Measurements from ENCODE around the gene FBXO21. TPM values are rescaled to one million over a fixed set of nuclear protein-coding genes. Genes with fewer than 3 reads are reported as not detected.

FBXO21 gene
- total RNA-seq, 4 donors from 2014 or later = 76.8 to 133 (median 87.7) TPM

DNA sequence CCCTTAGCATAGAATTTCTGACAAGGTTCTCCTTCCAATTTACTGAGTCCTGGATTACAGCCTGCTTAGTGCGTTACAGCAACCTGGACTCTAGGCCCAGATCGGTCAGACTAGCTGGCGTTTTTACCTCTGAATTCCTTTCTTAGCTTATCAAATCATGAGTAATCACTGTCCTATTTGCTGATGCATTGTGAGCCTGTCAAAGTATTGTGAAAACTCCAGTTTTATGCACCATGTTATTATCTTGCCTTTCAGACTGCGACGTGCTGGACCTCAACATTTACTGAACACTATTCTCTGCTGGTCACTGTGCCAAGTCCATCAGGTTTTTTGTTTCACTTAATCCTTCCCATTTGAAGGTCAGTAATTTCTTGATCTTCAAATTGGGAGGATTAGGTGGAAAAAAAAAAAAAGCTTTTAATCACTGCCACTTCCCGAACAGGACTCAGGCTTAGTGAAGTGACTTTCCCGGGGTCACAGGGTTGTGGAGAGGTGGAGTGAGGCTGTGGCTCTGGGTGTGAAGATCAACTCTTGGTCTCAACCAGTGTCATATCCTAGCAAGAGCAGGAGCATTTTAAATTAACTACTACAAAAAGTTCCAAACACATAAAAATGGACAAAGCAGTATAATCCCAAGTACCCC lies 31.2 kb downstream of the FBXO21 start:
- WGBS, 2 donors = 86% methylated on average over 7 of the region's 7 CpGs
- intact Hi-C loops (cut with DNase I; ENCODE audit: low total_unique reads) = no loop called here
- no peak for DNase-seq (ENCODE audit: low spot score in 2 of 2)
- TF ChIP-seq, protein P1, sequence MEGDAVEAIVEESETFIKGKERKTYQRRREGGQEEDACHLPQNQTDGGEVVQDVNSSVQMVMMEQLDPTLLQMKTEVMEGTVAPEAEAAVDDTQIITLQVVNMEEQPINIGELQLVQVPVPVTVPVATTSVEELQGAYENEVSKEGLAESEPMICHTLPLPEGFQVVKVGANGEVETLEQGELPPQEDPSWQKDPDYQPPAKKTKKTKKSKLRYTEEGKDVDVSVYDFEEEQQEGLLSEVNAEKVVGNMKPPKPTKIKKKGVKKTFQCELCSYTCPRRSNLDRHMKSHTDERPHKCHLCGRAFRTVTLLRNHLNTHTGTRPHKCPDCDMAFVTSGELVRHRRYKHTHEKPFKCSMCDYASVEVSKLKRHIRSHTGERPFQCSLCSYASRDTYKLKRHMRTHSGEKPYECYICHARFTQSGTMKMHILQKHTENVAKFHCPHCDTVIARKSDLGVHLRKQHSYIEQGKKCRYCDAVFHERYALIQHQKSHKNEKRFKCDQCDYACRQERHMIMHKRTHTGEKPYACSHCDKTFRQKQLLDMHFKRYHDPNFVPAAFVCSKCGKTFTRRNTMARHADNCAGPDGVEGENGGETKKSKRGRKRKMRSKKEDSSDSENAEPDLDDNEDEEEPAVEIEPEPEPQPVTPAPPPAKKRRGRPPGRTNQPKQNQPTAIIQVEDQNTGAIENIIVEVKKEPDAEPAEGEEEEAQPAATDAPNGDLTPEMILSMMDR (IDR thresholded peaks at IDR 0.05) = no peak
- no peak for TF ChIP-seq POLR2A (IDR thresholded peaks at IDR 0.05)
- no peak overlapping the region for H3K4me3 ChIP-seq (ENCODE audit: low read depth, poor library complexity, severe bottlenecking)

DNA sequence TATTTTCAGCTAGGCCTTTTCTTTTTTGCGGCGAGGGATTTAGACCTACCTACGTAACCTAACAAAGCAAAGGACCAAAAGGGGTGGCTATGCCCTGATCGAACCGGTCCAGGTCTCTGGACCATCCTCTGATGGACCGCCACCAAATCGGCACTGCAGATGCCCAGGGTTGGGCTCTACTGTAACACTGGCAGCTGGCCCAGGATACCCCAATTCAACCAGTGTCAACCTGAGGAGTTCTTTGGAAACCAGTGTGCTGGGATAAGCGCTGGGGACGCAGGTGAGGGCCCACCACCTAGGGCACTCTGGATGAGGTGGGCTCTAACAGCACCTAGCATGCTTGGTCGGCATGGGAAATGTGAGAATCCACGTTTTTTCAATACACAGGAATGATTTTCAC lies 32.2 kb downstream of the FBXO21 start:
- peak in 1 of 2 donors; percentile 59 for DNase-seq (ENCODE audit: low spot score in 2 of 2)
- H3K4me3 ChIP-seq (ENCODE audit: low read depth, poor library complexity, severe bottlenecking) = no peak overlapping the region
- 90% methylated on average over 11 of the region's 11 CpGs for WGBS, 2 donors
- TF ChIP-seq POLR2A (IDR thresholded peaks at IDR 0.05) = no peak
- TF ChIP-seq, protein P1 (IDR thresholded peaks at IDR 0.05) = no peak
- intact Hi-C loops (cut with DNase I; ENCODE audit: low total_unique reads) = no loop called here

DNA sequence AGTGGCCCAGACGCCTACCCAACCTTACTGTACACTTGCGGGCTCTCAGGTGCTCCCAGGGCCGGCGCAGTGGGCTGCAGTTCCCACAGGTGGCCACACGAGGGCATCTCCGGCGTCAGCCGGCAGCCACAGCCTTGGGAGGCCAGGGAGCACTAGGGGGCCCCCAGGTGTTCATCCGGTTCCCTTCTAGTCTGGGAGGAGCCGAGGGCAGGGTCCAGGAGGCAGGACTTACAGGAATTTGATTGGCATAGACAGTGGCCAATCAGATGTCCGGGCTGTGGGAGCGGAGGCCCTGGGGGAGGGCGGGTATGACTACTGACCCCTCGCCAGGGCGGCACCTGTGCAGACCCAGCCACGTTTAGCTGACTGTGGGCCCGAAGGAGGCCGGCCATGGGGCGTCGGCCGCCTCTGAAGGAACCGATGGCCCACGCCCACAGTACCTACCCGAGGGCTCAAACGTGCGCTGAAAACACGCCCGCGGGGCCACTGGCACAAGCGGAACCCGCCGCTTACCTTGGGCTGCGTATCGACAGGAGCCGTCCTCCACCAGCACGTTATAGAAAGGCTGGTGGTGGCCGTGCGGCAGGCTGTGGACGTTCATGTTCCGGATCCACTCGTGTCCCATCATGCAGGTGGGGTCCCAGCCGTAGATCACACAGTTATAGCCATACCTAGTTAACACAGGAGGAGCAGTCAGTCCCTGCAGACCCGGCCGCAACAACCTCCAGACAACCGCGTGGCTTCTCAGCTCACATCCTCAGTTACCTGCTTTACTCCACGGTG lies 34.8 kb downstream of the FBXO21 start:
- 85 to 87% methylated on average over 40 to 47 of the region's 47 CpGs for WGBS, 2 donors
- TF ChIP-seq, protein P1 (IDR thresholded peaks at IDR 0.05) = peak in 1 of 3 donors; percentile 54
- TF ChIP-seq POLR2A (IDR thresholded peaks at IDR 0.05) = no peak
- intact Hi-C loops (cut with DNase I; ENCODE audit: low total_unique reads) = no loop called here
- DNase-seq (ENCODE audit: low spot score in 2 of 2) = peak in 1 of 2 donors; percentile 87
- H3K4me3 ChIP-seq (ENCODE audit: low read depth, poor library complexity, severe bottlenecking) = no peak overlapping the region

DNA sequence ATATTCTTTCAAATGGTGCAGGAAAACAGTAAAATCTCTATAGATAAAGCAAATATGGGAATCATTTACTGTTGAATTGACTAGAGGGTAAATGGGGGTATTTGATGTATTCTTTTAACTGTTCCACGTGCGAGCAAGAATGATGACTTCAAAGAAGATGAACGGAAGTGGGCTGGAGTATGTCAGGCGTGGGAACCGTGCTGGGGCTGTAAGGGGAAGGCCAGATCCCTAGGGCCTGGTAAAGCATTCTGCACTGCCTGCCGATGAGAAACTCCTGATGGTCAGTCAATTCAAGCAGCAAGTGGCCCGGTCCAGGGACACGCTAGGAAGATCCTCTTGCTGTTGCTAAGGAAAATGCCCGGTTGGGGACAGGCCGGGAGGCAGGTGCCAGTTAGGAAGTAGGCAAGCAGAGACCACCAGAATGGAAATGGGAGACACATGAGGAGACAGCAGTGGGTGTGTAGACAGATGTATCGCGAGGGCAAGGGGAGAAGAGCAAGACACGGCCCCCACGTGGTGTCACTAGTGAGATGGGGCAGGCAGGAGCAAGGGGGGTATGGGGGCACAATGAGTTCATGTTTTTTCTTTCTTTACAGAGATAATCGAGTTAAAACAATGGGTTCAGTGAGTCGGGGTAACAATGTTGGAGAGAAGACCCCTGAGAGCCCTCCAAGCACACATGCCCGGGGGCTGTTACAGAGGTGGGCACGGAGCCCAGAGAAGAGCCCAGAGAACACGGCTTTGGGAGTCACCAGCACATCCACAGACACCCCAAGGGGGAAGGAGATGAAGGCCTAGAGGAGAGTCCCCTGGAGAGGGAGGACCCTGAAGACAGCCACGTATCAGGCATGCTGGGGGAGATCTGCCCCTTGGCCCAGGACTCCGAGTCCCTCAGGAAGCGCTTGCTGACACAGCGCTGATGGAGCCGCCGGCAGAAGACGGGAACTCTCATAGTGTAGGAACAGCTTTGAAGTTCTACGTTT lies 37.2 kb downstream of the FBXO21 start:
- peak in 1 of 2 donors; percentile 72 for DNase-seq (ENCODE audit: low spot score in 2 of 2)
- 80% methylated on average over 27 of the region's 27 CpGs for WGBS, 2 donors
- intact Hi-C loops (cut with DNase I; ENCODE audit: low total_unique reads) = no loop called here
- no peak overlapping the region for H3K4me3 ChIP-seq (ENCODE audit: low read depth, poor library complexity, severe bottlenecking)
- TF ChIP-seq, protein P1 (IDR thresholded peaks at IDR 0.05) = no peak
- no peak for TF ChIP-seq POLR2A (IDR thresholded peaks at IDR 0.05)

DNA sequence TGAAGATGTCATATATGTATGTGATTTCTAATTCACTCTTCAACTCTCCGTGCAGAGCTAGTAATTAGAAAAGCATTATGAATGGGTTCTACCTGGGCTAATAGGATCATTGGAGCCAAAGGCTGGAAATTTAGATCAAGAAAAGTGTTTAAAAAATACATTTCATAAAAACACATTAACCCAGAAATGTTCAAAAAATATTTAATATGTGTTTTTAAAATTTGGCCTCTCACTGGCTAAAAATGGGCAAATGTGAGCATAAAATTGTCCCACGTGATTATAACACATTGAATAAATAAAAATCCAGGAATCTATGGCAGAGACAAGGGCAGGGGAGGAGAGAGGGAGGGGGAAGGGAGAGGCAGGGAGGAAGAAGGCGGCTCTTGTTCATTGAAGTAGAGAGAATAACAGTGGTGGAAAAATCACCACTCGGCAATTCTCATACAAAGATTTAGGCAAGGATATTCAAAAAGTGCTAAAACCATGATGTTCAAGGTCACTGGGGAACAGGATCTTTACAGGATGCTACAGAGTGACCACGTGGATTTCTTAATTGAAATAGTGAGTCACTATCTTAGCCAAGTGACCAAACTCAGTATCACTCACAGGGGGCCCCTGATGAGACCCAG lies 38.8 kb downstream of the FBXO21 start:
- no peak for TF ChIP-seq POLR2A (IDR thresholded peaks at IDR 0.05)
- TF ChIP-seq, protein P1 (IDR thresholded peaks at IDR 0.05) = no peak
- intact Hi-C loops (cut with DNase I; ENCODE audit: low total_unique reads) = no loop called here
- no peak overlapping the region for H3K4me3 ChIP-seq (ENCODE audit: low read depth, poor library complexity, severe bottlenecking)
- 66 to 68% methylated on average over 5 of the region's 5 CpGs for WGBS, 2 donors
- no peak for DNase-seq (ENCODE audit: low spot score in 2 of 2)
